ENCODE measurements around the gene APOBEC3G.

The APOBEC3G gene

DNA sequence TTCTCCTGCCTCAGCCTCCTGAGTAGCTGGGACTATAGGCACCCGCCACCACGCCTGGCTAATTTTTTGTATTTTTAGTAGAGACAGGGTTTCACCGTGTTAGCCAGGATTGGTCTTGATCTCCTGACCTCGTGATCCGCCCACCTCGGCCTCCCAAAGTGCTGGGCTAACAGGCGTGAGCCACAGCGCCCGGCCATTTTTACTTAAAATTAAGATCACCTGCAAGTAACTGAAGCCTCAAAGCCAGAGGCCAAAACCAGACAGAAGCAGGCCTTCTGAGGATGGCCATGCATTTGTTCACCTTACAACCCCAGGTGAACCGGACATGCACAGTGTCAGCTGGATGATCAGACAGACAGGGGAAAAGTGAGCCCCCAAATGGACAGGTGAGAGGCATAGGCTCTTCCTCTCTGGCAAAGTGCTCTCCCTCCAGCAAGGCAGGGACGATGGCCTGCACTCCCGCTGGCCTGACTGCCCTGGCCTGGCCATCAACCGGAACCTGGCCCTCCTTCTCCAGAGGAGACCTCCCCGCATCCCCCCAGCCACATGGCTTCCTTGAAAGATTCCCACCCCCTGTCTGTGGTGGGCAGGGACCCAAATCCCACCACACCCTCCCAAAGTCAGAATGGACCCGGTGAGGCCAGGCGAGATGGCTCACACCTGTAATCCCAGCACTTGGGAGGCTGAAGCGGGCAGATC, 45.8 kb downstream of the APOBEC3G start:
- DNase-seq (ENCODE audit: extremely low spot score): peak; percentile 7
- TF ChIP-seq, protein P1, sequence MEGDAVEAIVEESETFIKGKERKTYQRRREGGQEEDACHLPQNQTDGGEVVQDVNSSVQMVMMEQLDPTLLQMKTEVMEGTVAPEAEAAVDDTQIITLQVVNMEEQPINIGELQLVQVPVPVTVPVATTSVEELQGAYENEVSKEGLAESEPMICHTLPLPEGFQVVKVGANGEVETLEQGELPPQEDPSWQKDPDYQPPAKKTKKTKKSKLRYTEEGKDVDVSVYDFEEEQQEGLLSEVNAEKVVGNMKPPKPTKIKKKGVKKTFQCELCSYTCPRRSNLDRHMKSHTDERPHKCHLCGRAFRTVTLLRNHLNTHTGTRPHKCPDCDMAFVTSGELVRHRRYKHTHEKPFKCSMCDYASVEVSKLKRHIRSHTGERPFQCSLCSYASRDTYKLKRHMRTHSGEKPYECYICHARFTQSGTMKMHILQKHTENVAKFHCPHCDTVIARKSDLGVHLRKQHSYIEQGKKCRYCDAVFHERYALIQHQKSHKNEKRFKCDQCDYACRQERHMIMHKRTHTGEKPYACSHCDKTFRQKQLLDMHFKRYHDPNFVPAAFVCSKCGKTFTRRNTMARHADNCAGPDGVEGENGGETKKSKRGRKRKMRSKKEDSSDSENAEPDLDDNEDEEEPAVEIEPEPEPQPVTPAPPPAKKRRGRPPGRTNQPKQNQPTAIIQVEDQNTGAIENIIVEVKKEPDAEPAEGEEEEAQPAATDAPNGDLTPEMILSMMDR (IDR thresholded peaks at IDR 0.05; ENCODE audit: control extremely low read depth, extremely low read depth, low read depth, missing control alignments): no peak
- ChIA-PET CTCF (interaction anchor here (1.0 to 1.9 kb wide), 2 partner anchors 116 to 253 kb away, joined by 3 to 5 read pairs; no protein-coding TSS in a partner anchor), POLR2A (no interaction called here)

DNA sequence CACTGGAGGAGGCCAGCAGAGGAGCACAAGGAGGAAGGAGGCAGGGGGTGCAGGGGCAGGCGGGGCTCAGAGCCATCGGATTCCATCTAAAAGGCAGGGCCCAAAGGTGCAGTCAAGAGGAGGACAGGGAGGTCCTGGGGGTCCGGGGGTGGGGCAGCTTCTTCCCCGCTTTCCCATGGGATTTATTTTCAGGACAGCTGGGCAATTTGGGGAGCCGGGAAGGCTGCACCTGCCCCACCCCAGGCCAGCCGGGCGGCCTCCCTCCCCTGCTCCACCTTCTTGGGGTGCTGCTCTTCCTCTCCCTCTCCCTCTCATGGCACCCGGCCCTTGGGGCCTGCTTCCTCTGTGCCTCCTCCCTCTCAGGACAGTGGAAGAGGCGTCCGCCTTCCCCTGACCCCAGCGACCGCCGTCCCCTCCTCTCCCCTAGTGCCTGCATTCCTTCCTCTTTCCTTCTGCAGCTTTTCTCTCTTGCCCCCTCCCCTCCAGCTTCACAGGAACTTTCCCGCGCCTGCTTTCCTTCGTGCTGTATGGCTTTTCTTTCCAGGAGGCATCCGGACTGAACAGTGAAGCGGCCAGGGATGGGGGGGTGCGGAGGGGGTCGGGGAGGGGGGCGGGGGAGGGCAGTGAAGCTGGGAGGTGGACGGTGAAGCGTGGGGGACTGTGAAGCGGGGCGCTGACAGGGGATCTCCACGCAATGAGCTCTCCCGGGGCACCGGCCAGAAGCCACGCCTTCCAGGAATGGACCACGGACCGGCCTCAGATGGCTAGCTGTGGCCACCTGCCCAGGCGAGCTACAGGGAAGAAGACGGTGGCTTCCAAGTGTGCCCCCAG, 46.9 kb downstream of the APOBEC3G start:
- ChIA-PET CTCF (interaction anchor here (1.0 to 1.9 kb wide), 3 partner anchors 117 to 254 kb away, joined by 3 to 5 read pairs (median 5); no protein-coding TSS in a partner anchor), POLR2A (no interaction called here)
- DNase-seq (ENCODE audit: extremely low spot score): peak; percentile 25
- TF ChIP-seq, protein P1 (IDR thresholded peaks at IDR 0.05; ENCODE audit: control extremely low read depth, extremely low read depth, low read depth, missing control alignments): no peak

DNA sequence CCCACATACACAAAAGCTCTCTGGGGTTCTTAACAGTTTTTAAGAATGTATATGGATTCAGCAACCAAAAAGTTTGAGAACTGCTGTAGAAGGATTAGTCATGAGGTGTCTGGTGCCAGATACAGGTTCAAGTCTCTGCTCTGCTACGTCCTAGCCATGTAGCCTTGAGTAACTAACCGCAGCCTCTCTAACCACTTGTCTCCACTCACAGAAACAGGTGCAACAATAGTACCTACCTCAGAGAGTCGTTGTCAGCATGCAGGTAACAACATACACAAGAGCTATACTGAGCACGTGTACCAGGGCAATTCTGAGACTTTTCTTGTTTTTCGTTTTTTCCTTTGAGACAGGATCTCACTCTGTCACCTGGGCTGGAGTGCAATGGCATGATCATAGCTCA, 48.5 kb downstream of the APOBEC3G start:
- TF ChIP-seq, protein P1 (IDR thresholded peaks at IDR 0.05; ENCODE audit: control extremely low read depth, extremely low read depth, low read depth, missing control alignments): no peak
- ChIA-PET CTCF (interaction anchor here (0.7 to 1.3 kb wide), 5 partner anchors 10 to 122 kb away, joined by 3 read pairs; no protein-coding TSS in a partner anchor), POLR2A (interaction anchor here (0.6 kb wide), 1 partner anchor 110 kb away, joined by 4 read pairs; no protein-coding TSS in a partner anchor)
- DNase-seq (ENCODE audit: extremely low spot score): no peak

DNA sequence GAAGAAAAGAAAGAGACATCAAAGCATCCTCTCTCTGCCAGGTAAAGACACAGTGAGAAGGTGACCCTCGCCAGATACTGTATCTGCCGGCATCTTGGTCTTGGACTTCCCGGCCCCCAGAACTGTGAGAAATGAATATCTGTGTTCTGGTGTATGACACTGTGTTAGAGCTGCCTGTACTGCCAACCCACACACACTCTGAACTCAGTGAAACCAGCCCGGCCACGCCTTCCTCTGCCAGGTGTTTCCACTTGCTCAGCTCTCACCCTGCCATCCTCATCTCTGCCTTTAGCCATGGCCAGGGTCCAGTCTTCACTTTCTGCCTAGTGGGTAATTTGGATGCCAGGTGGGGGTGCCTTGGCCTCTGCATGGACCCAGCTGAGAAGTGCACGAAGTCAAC, 51.4 kb downstream of the APOBEC3G start:
- CTCF ChIA-PET: interaction anchor here (1.0 to 1.6 kb wide), 4 partner anchors 40 to 259 kb away, joined by 3 read pairs; no protein-coding TSS in a partner anchor
- TF ChIP-seq, protein P1 (IDR thresholded peaks at IDR 0.05; ENCODE audit: control extremely low read depth, extremely low read depth, low read depth, missing control alignments): no peak
- DNase-seq (ENCODE audit: extremely low spot score): no peak
- POLR2A ChIA-PET: no interaction called here

DNA sequence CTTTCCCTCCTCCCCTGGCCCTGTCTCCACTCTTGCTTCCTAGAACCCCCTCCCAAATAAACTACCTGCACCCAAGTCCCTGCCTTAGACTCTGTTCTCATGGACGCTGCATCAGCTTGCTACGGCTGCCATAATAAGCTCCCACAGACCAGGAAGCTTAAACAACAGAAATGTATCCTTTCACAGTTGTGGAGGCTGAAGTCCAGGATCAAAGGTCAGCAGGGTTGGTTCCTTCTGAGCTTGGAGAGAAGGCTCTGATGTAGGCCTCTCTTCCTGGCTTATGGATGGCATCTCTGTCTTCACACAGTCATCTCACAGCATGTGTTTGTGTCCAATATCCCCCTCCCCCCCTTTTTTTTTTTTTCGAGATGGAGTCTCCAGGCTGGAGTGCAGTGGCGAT, 52.0 kb downstream of the APOBEC3G start:
- TF ChIP-seq, protein P1 (IDR thresholded peaks at IDR 0.05; ENCODE audit: control extremely low read depth, extremely low read depth, low read depth, missing control alignments): no peak
- no peak for DNase-seq (ENCODE audit: extremely low spot score)
- CTCF ChIA-PET: interaction anchor here (1.6 kb wide), 1 partner anchor 41 kb away, joined by 3 read pairs; no protein-coding TSS in a partner anchor
- POLR2A ChIA-PET: no interaction called here

DNA sequence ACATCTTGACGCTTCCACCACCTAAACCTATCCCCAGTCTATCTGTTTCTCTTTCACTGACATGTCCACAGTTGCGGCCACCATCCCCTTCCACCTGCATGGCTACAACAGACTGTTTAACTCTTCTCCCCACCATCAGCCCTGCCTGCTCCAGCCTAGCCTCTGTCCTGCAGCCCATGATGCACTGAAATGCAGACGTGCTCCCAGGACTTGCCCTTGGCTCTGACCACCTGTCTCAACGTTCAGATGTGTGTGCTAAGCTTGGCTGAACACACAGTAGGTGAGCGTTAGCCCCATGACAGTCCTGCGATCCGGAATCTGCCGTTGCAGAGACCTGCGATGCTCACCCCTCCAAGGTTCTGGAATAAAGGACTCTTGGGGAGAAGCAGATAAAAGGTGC, 52.7 kb downstream of the APOBEC3G start:
- ChIA-PET CTCF (no interaction called here), POLR2A (no interaction called here)
- DNase-seq (ENCODE audit: extremely low spot score): no peak
- TF ChIP-seq, protein P1 (IDR thresholded peaks at IDR 0.05; ENCODE audit: control extremely low read depth, extremely low read depth, low read depth, missing control alignments): no peak

Measured in GM10248 (cell line).